ENCODE data around the gene FRMD4B. TPM values are rescaled to one million over a fixed set of nuclear protein-coding genes. Genes with fewer than 3 reads are reported as not detected.

Gene FRMD4B
- total and polyA plus RNA-seq, 4 donors = 5.6 to 73.6 (median 24.0) TPM

GRCh38 chr3:69194431-69195165 is 191.3 kb downstream of the FRMD4B start:
- Histone ChIP-seq H3K9me3 (ENCODE audit: control insufficient read depth, low read length) (no peaks in the 10 kb centered on the region), H3K4me3 (ENCODE audit: low read length in 2 of 2) (no peak overlapping the region), H3K27me3 (ENCODE audit: control insufficient read depth in 1 of 2, insufficient read depth in 2 of 2, low read length in 1 of 2) (no peaks in the 10 kb centered on the region), H3K36me3 (ENCODE audit: control insufficient read depth in 1 of 2, insufficient read depth in 2 of 2, low read length in 1 of 2) (peaks cover 3 to 5% of the 10 kb centered on the region in 2 donors), H3K27ac (ENCODE audit: low read depth in 1 of 2, low read length in 2 of 2) (no peak overlapping the region), H3K4me1 (ENCODE audit: control insufficient read depth in 1 of 2, insufficient read depth in 2 of 2, low read length in 2 of 2) (no peaks in the 10 kb centered on the region)
- DNase-seq (no peak), ATAC-seq (ENCODE audit: low FRiP score) (no peak)
- 72% methylated on average over 7 of the region's 7 CpGs for WGBS, 2 donors
- intact Hi-C loops (cut with DNase I) = no loop called here

GRCh38 chr3:69193749-69194148 is 192.1 kb downstream of the FRMD4B start:
- Histone ChIP-seq H3K4me3 (ENCODE audit: low read length in 2 of 2) (no peak overlapping the region), H3K27me3 (ENCODE audit: control insufficient read depth in 1 of 2, insufficient read depth in 2 of 2, low read length in 1 of 2) (no peaks in the 10 kb centered on the region), H3K4me1 (ENCODE audit: control insufficient read depth in 1 of 2, insufficient read depth in 2 of 2, low read length in 2 of 2) (no peaks in the 10 kb centered on the region), H3K9me3 (ENCODE audit: control insufficient read depth, low read length) (no peaks in the 10 kb centered on the region), H3K27ac (ENCODE audit: low read depth in 1 of 2, low read length in 2 of 2) (no peak overlapping the region), H3K36me3 (ENCODE audit: control insufficient read depth in 1 of 2, insufficient read depth in 2 of 2, low read length in 1 of 2) (peaks cover 3 to 5% of the 10 kb centered on the region in 2 donors)
- intact Hi-C loops (cut with DNase I) = no loop called here
- WGBS, 2 donors = 83% methylated on average over 3 of the region's 3 CpGs
- ATAC-seq (ENCODE audit: low FRiP score) (no peak), DNase-seq (no peak)

- H3K36me3 ChIP-seq (ENCODE audit: control insufficient read depth in 1 of 2, insufficient read depth in 2 of 2, low read length in 1 of 2) = peaks cover 0 to 5% of the 10 kb centered on the region in 2 donors
- intact Hi-C loops (cut with DNase I) = no loop called here
Observed at GRCh38 chr3:69191516-69191915, 194.4 kb downstream of the FRMD4B start.

GRCh38 chr3:69189487-69189886 is 196.4 kb downstream of the FRMD4B start:
- intact Hi-C loops (cut with DNase I) = no loop called here
- no peak for ATAC-seq (ENCODE audit: low FRiP score)

More at GRCh38 chr3:69191516-69191915, 194.4 kb downstream of the FRMD4B start:
- ATAC-seq (ENCODE audit: low FRiP score) (no peak), DNase-seq (no peak)
- Histone ChIP-seq H3K4me3 (ENCODE audit: low read length in 2 of 2) (no peak overlapping the region), H3K27me3 (ENCODE audit: control insufficient read depth in 1 of 2, insufficient read depth in 2 of 2, low read length in 1 of 2) (no peaks in the 10 kb centered on the region), H3K4me1 (ENCODE audit: control insufficient read depth in 1 of 2, insufficient read depth in 2 of 2, low read length in 2 of 2) (peaks cover 0 to 2% of the 10 kb centered on the region in 2 donors), H3K9me3 (ENCODE audit: control insufficient read depth, low read length) (no peaks in the 10 kb centered on the region), H3K27ac (ENCODE audit: low read depth in 1 of 2, low read length in 2 of 2) (no peak overlapping the region)

GRCh38 chr3:69186575-69187093 is 199.3 kb downstream of the FRMD4B start:
- peaks cover 2% of the 10 kb centered on the region in 2 donors for H3K4me1 ChIP-seq (ENCODE audit: control insufficient read depth in 1 of 2, insufficient read depth in 2 of 2, low read length in 2 of 2)
- DNase-seq (no peak), ATAC-seq (ENCODE audit: low FRiP score) (no peak)
- no peaks in the 10 kb centered on the region for H3K9me3 ChIP-seq (ENCODE audit: control insufficient read depth, low read length)
- H3K27me3 ChIP-seq (ENCODE audit: control insufficient read depth in 1 of 2, insufficient read depth in 2 of 2, low read length in 1 of 2) = no peaks in the 10 kb centered on the region
- peaks cover 0 to 2% of the 10 kb centered on the region in 2 donors for H3K36me3 ChIP-seq (ENCODE audit: control insufficient read depth in 1 of 2, insufficient read depth in 2 of 2, low read length in 1 of 2)
- 98% methylated on average over 4 of the region's 4 CpGs for WGBS, 2 donors
- no peak overlapping the region for H3K4me3 ChIP-seq (ENCODE audit: low read length in 2 of 2)
- no peak overlapping the region for H3K27ac ChIP-seq (ENCODE audit: low read depth in 1 of 2, low read length in 2 of 2)
- intact Hi-C loops (cut with DNase I) = no loop called here

More at GRCh38 chr3:69189487-69189886, 196.4 kb downstream of the FRMD4B start:
- peaks cover 0 to 2% of the 10 kb centered on the region in 2 donors for H3K36me3 ChIP-seq (ENCODE audit: control insufficient read depth in 1 of 2, insufficient read depth in 2 of 2, low read length in 1 of 2)
- DNase-seq = no peak
- WGBS, 2 donors = 88 to 95% methylated on average over 4 of the region's 4 CpGs
- H3K4me1 ChIP-seq (ENCODE audit: control insufficient read depth in 1 of 2, insufficient read depth in 2 of 2, low read length in 2 of 2) = peaks cover 0 to 2% of the 10 kb centered on the region in 2 donors
- no peak overlapping the region for H3K4me3 ChIP-seq (ENCODE audit: low read length in 2 of 2)
- H3K9me3 ChIP-seq (ENCODE audit: control insufficient read depth, low read length) = no peaks in the 10 kb centered on the region
- no peak overlapping the region for H3K27ac ChIP-seq (ENCODE audit: low read depth in 1 of 2, low read length in 2 of 2)
- H3K27me3 ChIP-seq (ENCODE audit: control insufficient read depth in 1 of 2, insufficient read depth in 2 of 2, low read length in 1 of 2) = no peaks in the 10 kb centered on the region

GRCh38 chr3:69182588-69183316 is 203.1 kb downstream of the FRMD4B start:
- Histone ChIP-seq H3K4me1 (ENCODE audit: control insufficient read depth in 1 of 2, insufficient read depth in 2 of 2, low read length in 2 of 2) (peaks cover 0 to 2% of the 10 kb centered on the region in 2 donors), H3K9me3 (ENCODE audit: control insufficient read depth, low read length) (no peaks in the 10 kb centered on the region), H3K27ac (ENCODE audit: low read depth in 1 of 2, low read length in 2 of 2) (no peak overlapping the region), H3K27me3 (ENCODE audit: control insufficient read depth in 1 of 2, insufficient read depth in 2 of 2, low read length in 1 of 2) (no peaks in the 10 kb centered on the region), H3K4me3 (ENCODE audit: low read length in 2 of 2) (no peak overlapping the region), H3K36me3 (ENCODE audit: control insufficient read depth in 1 of 2, insufficient read depth in 2 of 2, low read length in 1 of 2) (no peaks in the 10 kb centered on the region)
- ATAC-seq (ENCODE audit: low FRiP score) = no peak
- WGBS, 2 donors = 87 to 92% methylated on average over 8 of the region's 8 CpGs
- DNase-seq = no peak
- intact Hi-C loops (cut with DNase I) = no loop called here

- Histone ChIP-seq H3K27me3 (ENCODE audit: control insufficient read depth in 1 of 2, insufficient read depth in 2 of 2, low read length in 1 of 2) (no peaks in the 10 kb centered on the region), H3K9me3 (ENCODE audit: control insufficient read depth, low read length) (no peaks in the 10 kb centered on the region), H3K36me3 (ENCODE audit: control insufficient read depth in 1 of 2, insufficient read depth in 2 of 2, low read length in 1 of 2) (no peaks in the 10 kb centered on the region), H3K27ac (ENCODE audit: low read depth in 1 of 2, low read length in 2 of 2) (no peak overlapping the region), H3K4me1 (ENCODE audit: control insufficient read depth in 1 of 2, insufficient read depth in 2 of 2, low read length in 2 of 2) (peaks cover 0 to 2% of the 10 kb centered on the region in 2 donors), H3K4me3 (ENCODE audit: low read length in 2 of 2) (no peak overlapping the region)
- ATAC-seq (ENCODE audit: low FRiP score) (no peak), DNase-seq (no peak)
- intact Hi-C loops (cut with DNase I) = no loop called here
- WGBS, 2 donors = 71 to 76% methylated on average over 9 of the region's 9 CpGs
Observed at GRCh38 chr3:69181592-69182211, 204.2 kb downstream of the FRMD4B start.

GRCh38 chr3:69180869-69181591 is 204.9 kb downstream of the FRMD4B start:
- H3K27me3 ChIP-seq (ENCODE audit: control insufficient read depth in 1 of 2, insufficient read depth in 2 of 2, low read length in 1 of 2) = no peaks in the 10 kb centered on the region
- no peaks in the 10 kb centered on the region for H3K36me3 ChIP-seq (ENCODE audit: control insufficient read depth in 1 of 2, insufficient read depth in 2 of 2, low read length in 1 of 2)
- H3K4me1 ChIP-seq (ENCODE audit: control insufficient read depth in 1 of 2, insufficient read depth in 2 of 2, low read length in 2 of 2) = peaks cover 0 to 2% of the 10 kb centered on the region in 2 donors
- no peak overlapping the region for H3K4me3 ChIP-seq (ENCODE audit: low read length in 2 of 2)
- intact Hi-C loops (cut with DNase I) = no loop called here
- no peak overlapping the region for H3K27ac ChIP-seq (ENCODE audit: low read depth in 1 of 2, low read length in 2 of 2)
- 86 to 87% methylated on average over 23 of the region's 23 CpGs for WGBS, 2 donors
- no peaks in the 10 kb centered on the region for H3K9me3 ChIP-seq (ENCODE audit: control insufficient read depth, low read length)
- no peak for ATAC-seq (ENCODE audit: low FRiP score)
- DNase-seq = no peak

All from aorta (tissue), 5 donors.